Hematopoietic multipotent progenitor cell treated with erythropoietin and hydrocortisone succinate and interleukin-3 and kit ligand, for 15 days (in vitro differentiated cells): ENCODE measurements around the gene SLC12A9.
"Not testable (repeated sequence)": the region's sequence is repeated elsewhere in the genome, so short reads cannot be mapped to it uniquely, and the experiment has no call there.

ENCODE experiments used
- DNase-seq: peaks from one replicate; pipeline ENCODE4 v3.0.0-alpha.2; 2015; ENCODE audit warnings: low spot score

SLC12A9 gene, protein sequence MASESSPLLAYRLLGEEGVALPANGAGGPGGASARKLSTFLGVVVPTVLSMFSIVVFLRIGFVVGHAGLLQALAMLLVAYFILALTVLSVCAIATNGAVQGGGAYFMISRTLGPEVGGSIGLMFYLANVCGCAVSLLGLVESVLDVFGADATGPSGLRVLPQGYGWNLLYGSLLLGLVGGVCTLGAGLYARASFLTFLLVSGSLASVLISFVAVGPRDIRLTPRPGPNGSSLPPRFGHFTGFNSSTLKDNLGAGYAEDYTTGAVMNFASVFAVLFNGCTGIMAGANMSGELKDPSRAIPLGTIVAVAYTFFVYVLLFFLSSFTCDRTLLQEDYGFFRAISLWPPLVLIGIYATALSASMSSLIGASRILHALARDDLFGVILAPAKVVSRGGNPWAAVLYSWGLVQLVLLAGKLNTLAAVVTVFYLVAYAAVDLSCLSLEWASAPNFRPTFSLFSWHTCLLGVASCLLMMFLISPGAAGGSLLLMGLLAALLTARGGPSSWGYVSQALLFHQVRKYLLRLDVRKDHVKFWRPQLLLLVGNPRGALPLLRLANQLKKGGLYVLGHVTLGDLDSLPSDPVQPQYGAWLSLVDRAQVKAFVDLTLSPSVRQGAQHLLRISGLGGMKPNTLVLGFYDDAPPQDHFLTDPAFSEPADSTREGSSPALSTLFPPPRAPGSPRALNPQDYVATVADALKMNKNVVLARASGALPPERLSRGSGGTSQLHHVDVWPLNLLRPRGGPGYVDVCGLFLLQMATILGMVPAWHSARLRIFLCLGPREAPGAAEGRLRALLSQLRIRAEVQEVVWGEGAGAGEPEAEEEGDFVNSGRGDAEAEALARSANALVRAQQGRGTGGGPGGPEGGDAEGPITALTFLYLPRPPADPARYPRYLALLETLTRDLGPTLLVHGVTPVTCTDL

DNA sequence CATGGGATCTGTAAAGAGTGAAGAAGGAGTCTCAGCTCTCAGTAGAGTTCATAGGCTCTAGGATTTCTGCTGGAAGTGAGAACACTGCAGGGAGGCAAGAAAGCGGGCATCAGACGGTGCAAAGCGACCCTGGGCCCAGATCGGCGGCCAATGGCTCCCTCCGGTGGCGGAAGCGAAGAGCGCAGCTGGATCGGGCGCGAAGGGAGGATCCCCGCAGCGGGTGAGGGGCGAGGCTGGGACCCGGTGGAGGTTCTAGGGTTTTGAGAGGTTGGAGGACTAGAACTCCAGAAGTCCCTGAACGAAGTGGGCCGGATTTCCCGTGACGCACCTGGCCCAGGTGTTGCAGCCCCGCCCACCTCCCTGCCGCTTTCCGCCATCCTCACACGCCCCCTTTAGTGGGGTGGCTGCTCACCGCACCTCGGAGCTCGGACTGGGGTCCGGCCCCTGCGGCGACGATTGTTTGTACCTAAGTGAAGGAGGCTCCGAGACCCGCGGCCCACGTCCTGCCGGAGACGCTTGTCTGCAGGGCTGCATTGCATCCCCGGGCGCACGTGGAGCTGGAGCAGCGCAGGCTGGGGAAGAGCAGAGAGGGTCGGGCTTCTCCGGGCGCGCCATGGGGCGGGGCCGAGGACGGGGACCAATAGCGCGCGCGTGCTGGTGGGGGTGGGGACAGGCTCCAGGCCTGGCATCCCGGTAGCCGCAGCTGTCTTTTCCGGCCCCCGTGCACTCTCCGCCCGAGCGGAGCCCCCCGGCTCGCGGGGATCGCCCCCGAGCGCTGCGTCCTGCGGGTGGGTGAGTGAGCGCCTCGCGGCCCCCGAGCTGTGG is at the start of gene SLC12A9:
Gene SLC12A9 (plus strand): TSS at position 666 of the 825 bp plus-strand sequence. CDS start 1,485 bp downstream, outside the sequence.
- peak; percentile 68 for DNase-seq

DNA sequence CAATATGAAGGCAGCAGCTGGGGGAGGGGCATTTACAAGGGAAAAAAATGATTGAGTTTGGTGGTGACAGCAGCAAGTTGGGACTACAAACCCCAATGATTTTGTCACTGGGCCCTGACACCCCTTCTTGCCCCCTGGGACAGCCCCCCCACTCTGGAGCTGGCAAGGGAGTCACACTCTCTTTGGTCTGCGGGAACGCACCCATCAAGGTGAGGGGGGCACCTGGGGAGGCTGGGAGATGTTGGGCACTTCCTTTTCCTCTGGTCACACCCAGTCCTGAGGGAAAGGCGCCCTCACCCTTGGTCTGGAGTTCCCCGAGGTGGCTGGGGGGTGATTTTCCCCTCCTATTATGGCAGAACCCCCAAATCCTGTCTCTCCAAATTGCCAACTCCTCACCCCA is 49.6 kb upstream of the SLC12A9 start:
- no peak for DNase-seq

DNA sequence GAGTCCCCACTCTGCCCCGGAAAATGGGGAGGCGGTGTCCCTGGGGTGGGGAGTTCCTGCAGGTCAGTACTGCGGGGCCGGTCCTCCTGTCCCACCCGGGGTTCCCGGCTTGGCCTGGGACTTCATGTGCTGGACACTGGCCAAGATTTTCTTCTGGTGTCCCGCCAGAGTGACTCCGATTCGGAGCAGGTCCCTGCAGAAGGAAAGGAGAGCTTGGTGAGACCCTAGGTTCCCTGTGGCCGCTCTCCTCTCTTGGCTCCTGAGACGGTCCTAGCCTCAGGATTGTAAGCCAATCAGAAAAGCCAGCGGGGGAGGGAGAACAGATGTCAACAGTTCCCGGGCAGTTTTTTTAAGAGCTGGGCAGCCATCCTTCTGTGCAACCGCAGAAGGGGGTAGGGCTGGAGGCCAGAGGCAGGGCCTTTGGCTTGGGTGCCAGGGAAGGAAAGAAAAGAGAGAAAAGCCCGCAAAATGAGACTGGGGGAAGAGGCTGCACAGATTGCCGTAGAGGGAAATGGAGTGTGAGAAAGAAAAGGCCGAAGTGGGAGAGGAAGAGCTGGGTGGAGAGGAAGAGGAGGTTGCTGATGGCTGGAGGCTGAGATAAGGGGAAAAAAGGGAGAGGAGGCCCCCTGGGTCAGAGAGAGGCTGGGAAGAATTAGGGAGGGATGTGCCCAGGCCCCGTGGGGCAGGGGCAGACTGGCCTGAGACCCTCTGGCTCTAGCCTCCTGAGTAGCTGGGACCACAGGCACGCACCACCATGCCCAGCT is 48.9 kb upstream of the SLC12A9 start:
- peak; percentile 51 for DNase-seq

DNA sequence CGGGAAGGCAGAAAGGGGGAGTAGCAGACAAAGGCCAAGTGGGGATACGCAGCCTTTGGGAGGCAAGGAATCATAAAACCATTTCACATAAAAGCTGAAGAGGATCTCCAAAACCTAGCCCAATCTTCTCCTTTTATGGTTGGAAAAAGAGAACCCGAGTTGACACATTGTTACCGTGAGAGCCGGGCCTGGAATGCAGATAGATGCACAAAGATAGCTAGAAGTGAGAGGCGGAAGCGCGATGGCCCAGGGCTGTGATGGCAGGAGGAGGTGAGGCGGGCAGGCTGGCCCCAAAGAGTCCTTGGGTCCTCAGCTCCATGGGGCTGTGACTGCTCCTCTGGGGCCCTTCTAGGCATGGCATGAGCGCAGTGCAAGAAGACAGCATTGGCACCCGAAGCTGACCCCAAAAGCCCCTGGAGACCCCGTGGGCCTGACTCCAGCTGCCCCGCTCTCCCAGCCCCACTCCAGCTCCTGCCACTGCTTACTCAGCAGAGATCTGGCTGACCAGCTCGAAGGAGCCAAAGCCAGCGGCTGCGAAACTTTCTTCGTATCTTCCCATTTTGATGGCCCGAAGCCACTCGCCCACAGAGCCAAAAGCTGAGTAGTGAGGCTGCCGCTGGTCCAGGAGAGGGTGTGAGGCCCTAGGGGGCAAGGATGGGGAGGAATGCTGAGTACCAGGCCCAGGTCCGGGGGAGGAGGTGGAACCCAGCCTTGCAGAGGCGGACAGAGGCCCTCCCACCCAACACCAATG is 47.7 kb upstream of the SLC12A9 start:
- DNase-seq = no peak

DNA sequence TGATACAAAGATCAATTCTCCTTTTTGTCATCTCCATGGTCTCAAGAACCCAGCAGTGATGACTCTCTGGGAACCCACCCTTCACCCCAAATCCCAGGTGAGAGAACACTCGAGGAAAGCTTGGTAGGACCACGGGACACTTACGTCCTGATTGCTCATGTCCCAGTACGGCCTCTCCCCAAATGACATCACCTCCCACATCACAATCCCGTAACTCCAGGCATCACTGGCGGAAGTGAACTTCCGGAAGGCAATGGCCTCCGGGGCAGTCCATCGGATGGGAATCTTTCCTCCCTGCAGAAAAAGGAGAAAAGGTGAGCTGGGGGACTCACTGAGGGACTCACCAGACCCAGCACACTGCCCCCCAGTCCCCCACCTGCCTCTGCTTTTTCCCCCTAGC is 46.2 kb upstream of the SLC12A9 start:
- no peak for DNase-seq

DNA sequence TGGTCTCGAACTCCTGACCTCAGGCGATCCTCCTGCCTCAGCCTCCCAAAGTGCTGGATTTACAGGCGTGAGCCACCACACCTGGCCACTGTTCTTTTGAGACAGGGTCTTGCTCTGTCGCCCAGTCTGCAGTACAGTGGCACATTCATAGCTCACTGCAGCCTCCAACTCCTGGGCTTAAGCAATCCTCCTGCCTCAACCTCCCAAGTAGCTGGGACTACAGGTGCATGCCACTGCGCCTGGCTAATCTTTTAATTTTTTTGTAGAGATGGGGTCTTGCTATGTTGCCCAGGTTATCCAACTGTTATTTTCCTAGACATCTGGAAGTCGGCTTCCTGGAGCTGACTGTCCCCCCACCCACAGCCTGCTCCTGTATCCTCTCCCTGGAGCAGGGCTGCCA is 45.6 kb upstream of the SLC12A9 start:
- DNase-seq = not testable (repeated sequence)

DNA sequence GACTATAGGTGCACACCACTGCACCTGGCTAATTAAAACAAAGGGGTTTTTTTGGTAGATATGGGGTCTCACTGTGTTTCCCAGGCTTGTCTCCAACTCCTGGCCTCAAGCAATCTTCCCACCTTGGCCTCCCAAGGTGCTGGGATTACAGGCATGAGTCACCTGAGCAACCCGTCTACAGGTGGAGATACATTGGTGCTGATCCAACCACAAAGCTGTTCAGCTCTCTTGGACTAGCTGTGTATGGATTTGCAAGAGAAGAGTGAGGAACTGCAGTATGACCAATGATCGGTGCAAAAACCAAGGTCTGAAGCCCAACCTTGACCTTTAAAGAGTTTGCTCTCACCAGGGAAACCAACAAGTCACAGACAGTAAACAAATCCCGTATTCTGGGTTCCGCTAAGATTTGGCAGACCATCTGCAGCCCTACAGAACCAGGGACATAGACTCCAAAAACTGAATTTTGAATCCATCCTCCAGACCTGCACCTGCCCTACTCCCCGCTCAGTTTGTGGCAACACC is 44.1 kb upstream of the SLC12A9 start:
- DNase-seq = no peak

DNA sequence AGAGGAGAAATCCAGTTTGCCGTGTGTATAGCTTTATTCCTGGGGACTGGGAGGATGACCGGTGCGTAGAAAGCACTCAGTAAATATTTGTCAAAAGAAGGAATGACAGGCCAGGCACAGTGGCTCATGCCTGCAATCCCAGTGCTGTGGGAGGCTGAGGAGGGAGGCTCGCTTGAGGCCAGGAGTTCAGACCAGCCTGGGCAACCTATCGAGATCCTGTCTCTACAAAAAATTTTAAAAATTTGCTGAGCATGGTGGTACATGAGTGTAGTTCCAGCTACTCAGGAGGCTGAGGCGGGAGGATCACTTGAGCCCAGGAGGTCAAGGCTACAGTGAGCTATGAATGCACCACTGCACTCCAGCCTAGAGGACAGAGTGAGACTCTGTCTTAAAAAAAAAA is 41.0 kb upstream of the SLC12A9 start:
- DNase-seq = no peak

DNA sequence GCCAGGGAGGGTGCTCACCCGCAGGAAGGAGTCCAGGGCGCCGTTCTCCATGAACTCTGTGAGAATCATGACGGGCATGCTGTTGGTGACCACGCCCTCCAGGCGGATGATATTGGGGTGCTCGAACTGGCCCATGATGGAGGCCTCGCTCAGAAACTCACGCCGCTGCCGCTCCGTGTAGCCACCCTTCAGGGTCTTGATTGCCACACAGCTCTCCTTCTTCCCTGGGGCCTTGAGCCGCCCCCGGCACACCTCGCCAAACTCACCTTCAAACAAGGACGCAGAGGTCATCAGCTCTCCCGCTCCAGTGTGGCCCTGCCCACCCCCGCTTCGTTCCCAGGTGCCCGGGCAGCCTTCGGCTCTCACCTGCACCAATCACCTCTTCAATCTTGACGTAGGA is 39.8 kb upstream of the SLC12A9 start:
- DNase-seq = no peak

DNA sequence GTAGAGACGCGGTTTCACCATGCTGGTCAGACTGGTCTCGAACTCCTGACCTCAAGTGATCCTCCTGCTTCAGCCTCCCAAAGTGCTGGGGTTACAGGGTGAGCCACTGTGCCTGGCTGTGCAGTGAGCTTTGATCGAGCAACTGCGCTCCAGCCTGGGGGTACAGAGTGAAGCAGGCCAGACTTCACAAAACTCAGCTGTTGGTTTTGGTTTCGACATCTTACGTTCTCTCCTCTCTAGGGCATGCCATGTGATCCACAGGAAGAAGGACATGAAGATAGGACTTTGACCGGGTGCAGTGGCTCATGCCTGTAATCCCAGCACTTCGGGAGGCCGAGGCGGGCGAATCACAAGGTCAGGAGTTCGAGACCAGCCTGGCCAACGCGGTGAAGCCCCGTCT is 36.0 kb upstream of the SLC12A9 start:
- DNase-seq = not testable (repeated sequence)

DNA sequence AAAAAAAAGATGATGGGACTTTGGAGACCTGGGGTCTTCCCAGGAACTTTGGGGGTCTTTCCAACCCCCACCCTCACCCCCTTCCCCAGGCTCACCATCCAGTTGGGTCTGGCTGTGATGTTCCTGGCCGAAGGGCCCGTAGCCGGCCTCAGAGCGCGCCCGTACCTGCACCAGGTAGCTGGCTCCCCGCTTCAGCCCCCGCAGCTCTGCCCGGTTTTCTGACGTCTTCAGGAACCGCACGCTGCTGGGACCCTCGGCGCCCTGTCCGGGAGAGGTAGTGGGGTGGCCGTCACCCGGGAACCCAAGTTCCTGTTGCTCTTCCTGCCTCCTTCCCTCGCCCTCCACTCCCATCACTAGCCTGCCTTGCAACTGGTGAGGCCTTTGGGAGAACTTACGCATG is 35.4 kb upstream of the SLC12A9 start:
- DNase-seq = no peak

DNA sequence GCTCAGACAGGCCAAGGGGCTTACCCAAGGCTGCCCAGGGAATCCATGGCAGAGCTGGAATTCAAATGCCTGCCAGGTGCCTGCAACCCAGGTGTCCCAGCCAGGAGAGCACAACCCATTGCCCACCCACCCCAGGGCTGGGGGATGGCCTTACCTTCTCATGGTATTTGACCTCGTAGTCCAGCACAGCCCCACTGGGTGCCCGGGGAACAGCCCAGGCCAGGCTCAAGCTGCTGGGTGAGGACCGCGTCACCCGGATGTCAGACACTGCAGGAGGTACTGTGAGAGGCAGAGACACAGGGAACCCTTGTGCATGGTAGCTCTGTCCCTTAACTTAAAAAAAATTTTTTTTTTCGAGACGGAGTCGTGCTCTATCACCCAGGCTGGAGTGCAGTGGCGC is 34.1 kb upstream of the SLC12A9 start:
- DNase-seq = no peak

DNA sequence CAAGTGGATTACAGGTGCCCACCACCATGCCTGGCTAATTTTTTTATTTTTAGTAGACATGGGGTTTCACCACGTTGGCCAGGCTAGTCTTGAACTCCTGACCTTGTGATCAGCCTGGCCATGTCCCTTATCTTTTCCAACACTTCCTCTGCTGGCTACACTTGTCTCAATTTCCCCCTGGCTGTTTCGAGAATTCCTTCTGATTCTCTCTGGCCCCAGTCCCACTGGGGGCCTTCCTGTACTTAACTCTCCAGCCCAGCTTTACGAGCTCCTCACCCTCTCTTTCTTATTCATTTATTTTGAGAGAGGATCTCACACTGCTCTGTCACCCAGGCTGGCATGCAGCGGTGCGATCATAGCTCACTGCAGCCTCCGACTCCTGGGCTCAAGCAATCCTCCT is 33.7 kb upstream of the SLC12A9 start:
- DNase-seq = no peak

DNA sequence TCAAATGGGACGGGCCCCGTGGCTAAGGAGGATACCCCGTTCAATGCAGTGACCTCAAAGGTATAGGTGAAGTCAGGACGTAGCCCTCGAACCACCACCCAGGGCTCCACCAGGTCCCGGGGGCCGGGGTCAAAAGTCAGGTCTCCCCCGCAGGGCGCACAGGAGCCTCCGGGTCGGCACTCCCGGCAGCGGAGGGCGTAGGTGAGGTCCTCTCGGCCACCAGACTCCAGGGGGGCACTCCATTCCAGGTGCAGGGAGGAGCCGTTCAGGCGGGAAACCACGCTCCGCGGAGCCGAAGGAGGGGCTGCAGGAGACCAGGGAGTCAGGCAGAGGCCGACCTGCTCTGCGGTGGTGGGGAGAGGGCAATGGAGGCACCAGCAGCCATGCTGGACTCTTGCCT is 32.9 kb upstream of the SLC12A9 start:
- DNase-seq = no peak

DNA sequence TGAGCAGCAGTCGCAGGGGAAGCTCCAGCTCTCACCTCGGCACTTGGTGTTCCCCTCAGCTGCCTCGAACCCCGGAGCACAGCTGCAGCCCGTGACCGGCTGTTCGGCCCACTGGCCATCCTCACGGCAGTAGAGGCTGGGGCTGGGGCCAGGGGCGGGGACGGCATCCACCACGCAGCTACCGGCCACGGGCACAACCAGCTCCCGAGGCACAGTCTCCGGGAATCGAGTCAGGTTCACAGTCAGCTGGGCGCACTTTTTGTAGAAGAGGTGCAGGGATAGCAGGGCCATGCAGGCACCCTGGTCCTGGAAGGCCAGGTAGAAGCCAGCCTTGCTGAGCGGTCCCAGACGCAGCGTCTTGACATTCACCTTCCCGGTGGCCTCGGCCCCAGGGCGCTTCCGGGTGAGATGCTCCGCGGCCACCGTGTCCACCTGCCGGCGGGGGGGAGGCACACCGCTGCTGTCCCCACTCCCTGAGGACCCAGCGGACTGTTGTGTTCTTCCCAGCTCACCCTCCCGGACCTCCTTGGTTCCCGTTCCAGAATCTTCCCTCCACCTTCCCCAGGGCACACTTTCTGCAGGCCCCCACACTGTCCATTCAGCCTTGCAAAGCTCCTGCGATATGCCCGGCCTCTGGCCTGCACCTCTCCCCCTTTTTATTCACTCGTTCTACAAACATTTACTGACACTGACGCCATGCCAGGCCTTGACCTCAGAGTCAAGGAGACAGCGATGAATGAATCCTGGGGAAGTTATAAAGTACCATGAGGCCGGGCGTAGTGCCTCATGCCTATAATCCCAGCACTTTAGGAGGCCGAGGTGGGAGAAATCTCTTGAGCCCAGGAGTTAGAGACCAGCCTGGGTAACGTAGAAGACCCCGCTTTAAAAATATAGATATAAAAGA is 30.0 kb upstream of the SLC12A9 start:
- no peak for DNase-seq

DNA sequence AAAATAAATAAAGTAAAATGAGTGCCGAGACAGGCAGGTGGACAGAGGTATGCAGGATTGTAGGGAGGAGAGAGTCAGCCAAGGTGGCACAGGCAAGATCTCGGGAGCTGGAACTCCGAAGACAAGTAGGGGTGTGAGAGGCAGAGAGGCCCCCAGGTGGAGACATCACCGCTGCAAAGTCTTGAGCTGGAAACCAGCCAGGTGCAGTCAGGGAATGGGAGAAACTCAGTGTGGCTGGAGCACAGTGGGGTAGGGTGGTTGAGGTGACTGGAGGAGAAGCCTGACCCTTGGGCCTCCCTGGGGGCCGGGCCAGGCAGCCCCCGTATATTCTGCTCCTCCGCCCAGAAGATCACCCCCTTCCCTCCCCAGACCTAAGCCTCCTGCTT is 29.4 kb upstream of the SLC12A9 start:
- no peak for DNase-seq

DNA sequence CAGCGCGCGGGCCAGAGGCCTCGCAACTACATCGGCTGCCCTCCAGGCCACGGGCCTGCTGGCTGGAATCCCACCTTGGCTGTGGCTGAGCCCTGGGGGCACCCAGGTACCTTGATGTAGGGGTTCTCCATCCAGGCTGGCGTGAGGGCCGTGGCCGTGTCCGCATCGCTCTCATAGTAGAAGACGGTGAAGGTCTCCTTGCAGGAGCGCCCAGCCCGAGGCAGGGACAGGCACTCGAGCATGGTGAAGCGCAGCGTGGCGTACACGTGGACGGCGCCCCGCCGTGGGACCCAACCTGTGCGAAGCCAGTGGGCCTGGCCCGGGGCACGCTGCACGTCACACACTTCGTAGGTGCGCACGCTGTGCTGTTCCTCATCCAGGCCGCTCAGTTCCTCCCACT is 29.0 kb upstream of the SLC12A9 start:
- DNase-seq = no peak

DNA sequence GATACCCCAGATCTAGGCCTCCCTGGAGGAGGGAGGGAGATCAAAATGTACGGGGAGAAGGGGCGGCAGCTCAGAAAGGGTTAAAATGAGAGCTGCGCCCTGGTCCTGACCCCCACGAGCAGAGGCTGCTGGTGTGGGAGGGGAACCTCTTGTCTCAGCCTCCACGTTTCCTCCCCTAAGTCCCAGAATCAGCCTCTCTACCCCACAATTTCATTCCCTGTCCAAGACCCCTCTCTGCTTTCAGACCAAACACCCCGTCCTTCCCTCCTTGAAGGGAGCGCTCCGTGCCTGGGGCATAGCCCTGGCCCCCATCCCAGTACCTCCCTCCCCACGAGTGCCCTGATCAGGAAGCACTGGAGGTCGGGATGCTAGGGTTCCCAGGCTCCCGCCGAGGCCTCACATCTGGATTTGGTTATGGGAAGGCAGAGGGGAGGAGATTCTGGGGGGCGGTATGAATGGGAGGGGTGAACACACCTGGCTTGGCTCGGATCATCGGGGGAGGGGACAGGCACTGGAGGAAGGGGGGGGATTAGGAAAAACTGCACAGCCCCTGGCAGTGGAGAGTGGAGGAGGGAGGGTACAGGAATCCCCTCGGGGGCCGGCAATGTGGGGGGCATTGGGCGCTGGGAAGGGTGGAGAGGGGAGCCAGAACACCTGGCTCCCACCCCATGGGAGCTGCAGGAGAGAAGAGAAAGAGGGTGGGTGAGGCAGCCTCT is 27.9 kb upstream of the SLC12A9 start:
- no peak for DNase-seq

DNA sequence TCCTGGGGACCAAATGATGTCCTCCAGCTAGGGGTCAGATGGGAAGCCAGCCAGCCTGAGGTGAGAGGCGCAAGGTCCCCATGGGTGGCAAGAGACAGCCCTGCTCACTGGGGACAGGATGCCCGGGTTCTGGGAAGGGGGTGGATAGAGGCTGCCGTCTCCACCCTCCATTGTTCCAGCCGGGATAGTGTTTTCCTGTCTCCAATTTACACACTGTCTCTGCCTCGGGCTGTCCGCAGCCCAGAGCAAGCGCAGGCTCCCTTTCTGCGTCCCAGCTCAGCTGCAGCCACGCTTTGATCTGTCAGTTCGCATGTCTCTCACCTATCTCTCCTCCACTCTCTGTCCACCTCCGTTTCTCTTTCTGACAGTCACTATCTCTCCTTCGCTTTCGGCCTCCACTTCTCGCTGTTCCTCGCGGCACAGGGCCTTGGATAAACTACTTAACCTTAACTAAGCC is 27.3 kb upstream of the SLC12A9 start:
- DNase-seq = no peak
